ENCODE results near the gene MKRN2.
A peak's percentile ranks its signal among the peaks of the same experiment; 100 is the strongest.

MKRN2 gene

GRCh38 chr3:12556690-12557472 lies at the start of gene MKRN2:
Gene MKRN2 (plus strand): TSS chr3:12557087. CDS start chr3:12557151, 64 bp downstream.
- Histone ChIP-seq H3K9ac (peak within 1 kb of the TSS; percentile 96), H3K27ac (peak within 1 kb of the TSS; percentile 93), H3K9me3 (no peaks in the 10 kb centered on the region), H3K4me2 (peak within 1 kb of the TSS; percentile 95), H3K4me3 (peak within 1 kb of the TSS; percentile 93), H4K20me1 (peaks cover 48% of the 10 kb centered on the region), H3K4me1 (peaks cover 51% of the 10 kb centered on the region), H3K36me3 (no peaks in the 10 kb centered on the region), H3K27me3 (peaks cover 10% of the 10 kb centered on the region; the same call in 1 of the 2 replicates)
- TF ChIP-seq Cebpa-rat (IDR thresholded peaks at IDR 0.05): no peak

- no peak for TF ChIP-seq Cebpa-rat (IDR thresholded peaks at IDR 0.05)
- Histone ChIP-seq H3K36me3 (peaks cover 90% of the 10 kb centered on the region), H3K4me1 (no peaks in the 10 kb centered on the region), H3K4me2 (no peak overlapping the region), H3K9me3 (no peaks in the 10 kb centered on the region), H3K9ac (no peak overlapping the region), H3K27me3 (no peaks in the 10 kb centered on the region), H3K4me3 (no peak overlapping the region), H3K27ac (no peak overlapping the region), H4K20me1 (peaks cover 69% of the 10 kb centered on the region)
These were observed 49.2 kb upstream of the MKRN2 start for GRCh38 chr3:12507591-12508281.

GRCh38 chr3:12508291-12508700 lies 48.6 kb upstream of the MKRN2 start:
- Histone ChIP-seq H3K9me3 (no peaks in the 10 kb centered on the region), H3K9ac (no peak overlapping the region), H3K4me2 (no peak overlapping the region), H3K27ac (no peak overlapping the region), H3K4me1 (no peaks in the 10 kb centered on the region), H3K36me3 (peaks cover 88% of the 10 kb centered on the region), H4K20me1 (peaks cover 69% of the 10 kb centered on the region), H3K4me3 (no peak overlapping the region), H3K27me3 (no peaks in the 10 kb centered on the region)
- TF ChIP-seq Cebpa-rat (IDR thresholded peaks at IDR 0.05): no peak

- Histone ChIP-seq H3K9me3 (no peaks in the 10 kb centered on the region), H3K4me1 (no peaks in the 10 kb centered on the region), H3K36me3 (peaks cover 88% of the 10 kb centered on the region), H4K20me1 (peaks cover 75% of the 10 kb centered on the region), H3K9ac (no peak overlapping the region), H3K27me3 (no peaks in the 10 kb centered on the region), H3K27ac (no peak overlapping the region), H3K4me2 (no peak overlapping the region), H3K4me3 (no peak overlapping the region)
- no peak for TF ChIP-seq Cebpa-rat (IDR thresholded peaks at IDR 0.05)
These were observed 47.4 kb upstream of the MKRN2 start for GRCh38 chr3:12509466-12509865.

GRCh38 chr3:12512534-12513118 lies 44.3 kb upstream of the MKRN2 start:
- H3K36me3 ChIP-seq: peaks cover 67% of the 10 kb centered on the region
- H3K27me3 ChIP-seq: no peaks in the 10 kb centered on the region
- H3K27ac ChIP-seq: no peak overlapping the region
- no peak overlapping the region for H3K9ac ChIP-seq
- peaks cover 56% of the 10 kb centered on the region for H4K20me1 ChIP-seq
- no peak overlapping the region for H3K4me3 ChIP-seq
- no peak for TF ChIP-seq Cebpa-rat (IDR thresholded peaks at IDR 0.05)
- no peaks in the 10 kb centered on the region for H3K4me1 ChIP-seq
- no peak overlapping the region for H3K4me2 ChIP-seq
- H3K9me3 ChIP-seq: no peaks in the 10 kb centered on the region

DNA sequence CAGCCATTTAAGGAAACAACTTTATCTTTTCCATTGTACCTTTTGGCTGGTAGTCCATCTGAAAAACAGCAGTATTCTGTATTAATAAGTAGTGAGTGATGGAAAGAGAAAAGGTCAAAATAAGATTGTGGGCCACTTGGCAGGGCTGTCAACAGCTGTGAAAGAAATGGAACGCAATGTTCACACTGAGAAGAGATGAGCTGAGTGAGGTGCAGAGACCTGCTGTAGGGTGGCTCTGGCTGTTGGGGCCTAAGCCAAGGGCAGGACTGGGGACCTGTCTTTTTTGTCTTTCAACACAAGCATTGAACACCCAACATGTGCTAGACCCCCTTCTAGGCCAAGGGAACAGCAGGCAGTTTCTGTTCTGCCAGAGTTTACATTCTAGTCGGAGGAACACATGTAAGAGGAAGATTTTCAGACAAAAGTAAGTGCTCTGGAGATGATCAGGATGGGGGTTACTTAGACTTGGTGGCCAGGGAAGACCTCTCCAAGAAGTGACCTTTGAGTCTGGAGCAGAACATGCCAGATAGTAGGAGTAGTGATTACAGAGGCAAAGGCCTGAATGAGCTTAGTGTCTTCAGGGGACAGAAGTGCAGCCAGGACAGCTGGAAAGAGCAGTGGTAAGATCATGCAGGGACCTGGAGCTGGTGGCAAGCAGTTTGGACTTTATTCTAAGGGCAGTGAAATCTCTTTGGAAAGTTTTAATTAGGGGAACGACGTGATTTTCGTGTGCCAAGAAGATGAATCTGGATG lies 43.0 kb upstream of the MKRN2 start:
- H3K9ac ChIP-seq: no peak overlapping the region
- H3K36me3 ChIP-seq: peaks cover 65% of the 10 kb centered on the region
- H3K4me1 ChIP-seq: no peaks in the 10 kb centered on the region
- no peak overlapping the region for H3K4me2 ChIP-seq
- H3K9me3 ChIP-seq: no peaks in the 10 kb centered on the region
- no peak overlapping the region for H3K27ac ChIP-seq
- TF ChIP-seq Cebpa-rat (IDR thresholded peaks at IDR 0.05): no peak
- no peaks in the 10 kb centered on the region for H3K27me3 ChIP-seq
- H4K20me1 ChIP-seq: peaks cover 46% of the 10 kb centered on the region; the same call in 1 of the 2 replicates
- H3K4me3 ChIP-seq: no peak overlapping the region

GRCh38 chr3:12515631-12516030 lies 41.3 kb upstream of the MKRN2 start:
- Histone ChIP-seq H3K4me1 (no peaks in the 10 kb centered on the region), H3K27ac (no peak overlapping the region), H3K9ac (no peak overlapping the region), H3K4me3 (no peak overlapping the region), H3K9me3 (no peaks in the 10 kb centered on the region), H4K20me1 (peaks cover 30% of the 10 kb centered on the region; the same call in 1 of the 2 replicates), H3K36me3 (peaks cover 65% of the 10 kb centered on the region), H3K27me3 (no peaks in the 10 kb centered on the region), H3K4me2 (no peak overlapping the region)
- TF ChIP-seq Cebpa-rat (IDR thresholded peaks at IDR 0.05): no peak

DNA sequence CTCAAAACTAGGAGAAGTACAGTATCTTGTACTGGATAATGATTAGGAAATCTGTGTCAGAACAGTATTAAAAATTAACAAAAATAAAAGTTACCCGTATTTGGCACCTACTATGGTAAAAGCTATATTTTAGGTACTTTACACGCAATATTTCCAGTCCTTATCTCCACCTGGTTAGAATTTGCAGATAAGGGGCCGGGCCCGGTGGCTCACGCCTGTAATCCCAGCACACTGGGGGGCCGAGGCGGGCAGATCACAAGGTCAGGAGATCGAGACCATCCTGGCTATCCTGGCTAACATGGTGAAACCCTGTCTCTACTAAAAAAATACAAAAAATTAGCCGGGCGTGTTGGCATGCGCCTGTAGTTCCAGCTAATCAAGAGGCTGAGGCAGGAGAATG lies 40.0 kb upstream of the MKRN2 start:
- Histone ChIP-seq H3K27ac (no peak overlapping the region), H3K27me3 (no peaks in the 10 kb centered on the region), H3K9me3 (no peaks in the 10 kb centered on the region), H3K4me3 (no peak overlapping the region), H3K36me3 (peaks cover 66% of the 10 kb centered on the region), H3K9ac (no peak overlapping the region), H4K20me1 (peaks cover 20% of the 10 kb centered on the region; the same call in 1 of the 2 replicates), H3K4me1 (no peaks in the 10 kb centered on the region), H3K4me2 (no peak overlapping the region)
- no peak for TF ChIP-seq Cebpa-rat (IDR thresholded peaks at IDR 0.05)

- no peaks in the 10 kb centered on the region for H3K4me1 ChIP-seq
These were observed 38.4 kb upstream of the MKRN2 start for GRCh38 chr3:12518261-12519028.

More at GRCh38 chr3:12518261-12519028, 38.4 kb upstream of the MKRN2 start:
- Histone ChIP-seq H3K27ac (no peak overlapping the region), H4K20me1 (peaks cover 19% of the 10 kb centered on the region; the same call in 1 of the 2 replicates), H3K4me3 (no peak overlapping the region), H3K9me3 (no peaks in the 10 kb centered on the region), H3K36me3 (peaks cover 75% of the 10 kb centered on the region), H3K9ac (no peak overlapping the region), H3K27me3 (no peaks in the 10 kb centered on the region), H3K4me2 (no peak overlapping the region)
- no peak for TF ChIP-seq Cebpa-rat (IDR thresholded peaks at IDR 0.05)
